HFFc6 (cell line): Measurements from ENCODE around the gene CRACR2A. TPM values are rescaled to one million over a fixed set of nuclear protein-coding genes. Genes with fewer than 3 reads are reported as not detected.

Experiments
- DNase-seq: peaks from one replicate; pipeline ENCODE4 v3.0.0-alpha.2; 2018
- H3K27ac Mint-ChIP-seq: 2 replicates; pipeline ENCODE4 v1.8.0; 2020; ENCODE audit warnings: mild to moderate bottlenecking, mixed read lengths
- H3K27me3 Mint-ChIP-seq: 2 replicates; pipeline ENCODE4 v1.8.0; 2021; ENCODE audit warnings: mild to moderate bottlenecking, moderate library complexity, mixed read lengths; ENCODE audit not compliant: insufficient read depth
- H3K36me3 Mint-ChIP-seq: 2 replicates; pipeline ENCODE4 v1.8.0; 2021; ENCODE audit warnings: low read depth, mixed read lengths
- H3K4me1 Mint-ChIP-seq: 2 replicates; pipeline ENCODE4 v1.8.0; 2020; ENCODE audit warnings: low read depth, mixed read lengths
- H3K4me3 Mint-ChIP-seq: 2 replicates; pipeline ENCODE4 v1.8.0; 2020; ENCODE audit warnings: mild to moderate bottlenecking, moderate library complexity, mixed read lengths
- H3K9me3 Mint-ChIP-seq: 2 replicates; pipeline ENCODE4 v1.8.0; 2020; ENCODE audit warnings: mild to moderate bottlenecking, mixed read lengths
- CTCF ChIP-seq: fragments of 200-600 bp; sonication (generic); IDR thresholded peaks from 2 replicates; pipeline ENCODE4 v1.5.0; 2021; ENCODE audit warnings: antibody characterized with exemption, mild to moderate bottlenecking
- total RNA-seq, 6 experiments: library from RNA; stranded (reverse); fragmentation: NEBNext Ultra II Directional; extraction: Animal tissue kit (Norgen Biotek cat#: 25700); gene quantifications; 2 replicates in 1 of 6; 3 replicates in 5 of 6; pipeline ENCODE4 v1.2.3, GENCODE V29; 2021

The CRACR2A gene
- total RNA-seq, 6 experiments from 2014 or later = 0.13 to 0.37 (median 0.18) TPM

GRCh38 chr12:3752096-3752709 lies 706 bp downstream of the CRACR2A start:
- no peaks in the 10 kb centered on the region for H3K9me3 Mint-ChIP-seq
- peaks cover 25% of the 10 kb centered on the region for H3K27me3 Mint-ChIP-seq
- H3K36me3 Mint-ChIP-seq = no peaks in the 10 kb centered on the region
- DNase-seq = no peak
- no peak for TF ChIP-seq CTCF
- H3K4me1 Mint-ChIP-seq = peaks cover 6% of the 10 kb centered on the region; the same call in 1 of the 2 replicates
- H3K27ac Mint-ChIP-seq = no peak overlapping the region
- H3K4me3 Mint-ChIP-seq = no peak overlapping the region

GRCh38 chr12:3751151-3752095 lies 1.5 kb downstream of the CRACR2A start:
- peaks cover 6% of the 10 kb centered on the region; the same call in 1 of the 2 replicates for H3K4me1 Mint-ChIP-seq
- TF ChIP-seq CTCF = no peak
- no peak overlapping the region for H3K4me3 Mint-ChIP-seq
- H3K27me3 Mint-ChIP-seq = peaks cover 23% of the 10 kb centered on the region
- no peaks in the 10 kb centered on the region for H3K36me3 Mint-ChIP-seq
- H3K27ac Mint-ChIP-seq = no peak overlapping the region
- no peaks in the 10 kb centered on the region for H3K9me3 Mint-ChIP-seq
- no peak for DNase-seq

GRCh38 chr12:3750616-3751015 lies 2.3 kb downstream of the CRACR2A start:
- Mint-ChIP-seq H3K36me3 (no peaks in the 10 kb centered on the region), H3K27me3 (peaks cover 20% of the 10 kb centered on the region), H3K27ac (no peak overlapping the region), H3K4me1 (peaks cover 6% of the 10 kb centered on the region; the same call in 1 of the 2 replicates), H3K4me3 (no peak overlapping the region), H3K9me3 (no peaks in the 10 kb centered on the region)
- TF ChIP-seq CTCF = no peak
- no peak for DNase-seq

- DNase-seq = no peak
- Mint-ChIP-seq H3K4me1 (peaks cover 4% of the 10 kb centered on the region; the same call in 1 of the 2 replicates), H3K36me3 (no peaks in the 10 kb centered on the region), H3K4me3 (no peak overlapping the region), H3K27me3 (peaks cover 25% of the 10 kb centered on the region), H3K9me3 (no peaks in the 10 kb centered on the region), H3K27ac (no peak overlapping the region)
- no peak for TF ChIP-seq CTCF
Measured at GRCh38 chr12:3748620-3749019, 4.3 kb downstream of the CRACR2A start.

- TF ChIP-seq CTCF = no peak
- no peaks in the 10 kb centered on the region for H3K4me1 Mint-ChIP-seq
- no peaks in the 10 kb centered on the region for H3K9me3 Mint-ChIP-seq
- no peak for DNase-seq
- H3K4me3 Mint-ChIP-seq = no peak overlapping the region
- peaks cover 23% of the 10 kb centered on the region for H3K27me3 Mint-ChIP-seq
- H3K36me3 Mint-ChIP-seq = no peaks in the 10 kb centered on the region
- H3K27ac Mint-ChIP-seq = no peak overlapping the region
Measured at GRCh38 chr12:3747976-3748619, 4.8 kb downstream of the CRACR2A start.
